Measurements from ENCODE around the gene NTM.

Gene NTM

GRCh38 chr11:132293586-132293985, 923.2 kb downstream of the NTM start:
- CTCF ChIA-PET = no interaction called here
- no peak for TF ChIP-seq TARDBP (IDR thresholded peaks at IDR 0.05)
- TF ChIP-seq HDGF (IDR thresholded peaks at IDR 0.05; ENCODE audit: borderline replicate concordance) = no peak
- TF ChIP-seq SP1 (IDR thresholded peaks at IDR 0.05) = no peak
- no peak for TF ChIP-seq ZNF384 (IDR thresholded peaks at IDR 0.05)
- TF ChIP-seq ARNT (IDR thresholded peaks at IDR 0.05) = no peak
- no peak for TF ChIP-seq FOXM1 (IDR thresholded peaks at IDR 0.05; ENCODE audit: borderline replicate concordance)
- no peak for TF ChIP-seq L3MBTL2 (conservative IDR thresholded peaks at IDR 0.05)
- no peak for TF ChIP-seq ELF4 (IDR thresholded peaks at IDR 0.05)
- no peak for TF ChIP-seq FOXK2 (IDR thresholded peaks at IDR 0.05)
- TF ChIP-seq LEF1 (IDR thresholded peaks at IDR 0.05; ENCODE audit: borderline replicate concordance) = no peak
- TF ChIP-seq CTBP1 (IDR thresholded peaks at IDR 0.05; ENCODE audit: borderline replicate concordance) = no peak
- TF ChIP-seq PKNOX1 (IDR thresholded peaks at IDR 0.05) = no peak
- no peak for TF ChIP-seq SUZ12 (IDR thresholded peaks at IDR 0.05)
- no peak for TF ChIP-seq NFRKB (IDR thresholded peaks at IDR 0.05)
- DNase-seq (ENCODE audit: extremely low spot score) = no peak
- POLR2A ChIA-PET = no interaction called here

GRCh38 chr11:132296946-132297610, 926.7 kb downstream of the NTM start:
- ChIA-PET POLR2A (no interaction called here), CTCF (no interaction called here)
- no peak for DNase-seq (ENCODE audit: extremely low spot score)
- no peak for TF ChIP-seq L3MBTL2 (conservative IDR thresholded peaks at IDR 0.05)
- TF ChIP-seq NFRKB (IDR thresholded peaks at IDR 0.05) = no peak
- no peak for TF ChIP-seq CTBP1 (IDR thresholded peaks at IDR 0.05; ENCODE audit: borderline replicate concordance)
- TF ChIP-seq PKNOX1 (IDR thresholded peaks at IDR 0.05) = no peak
- TF ChIP-seq FOXM1 (IDR thresholded peaks at IDR 0.05; ENCODE audit: borderline replicate concordance) = no peak
- no peak for TF ChIP-seq FOXK2 (IDR thresholded peaks at IDR 0.05)
- TF ChIP-seq BHLHE40 (IDR thresholded peaks at IDR 0.05; ENCODE audit: borderline replicate concordance) = no peak

- ChIA-PET POLR2A (no interaction called here), CTCF (no interaction called here)
- DNase-seq (ENCODE audit: extremely low spot score) = no peak
- no peak for TF ChIP-seq FOXA1 (IDR thresholded peaks at IDR 0.05)
- TF ChIP-seq HDGF (IDR thresholded peaks at IDR 0.05; ENCODE audit: borderline replicate concordance) = no peak
- TF ChIP-seq LEF1 (IDR thresholded peaks at IDR 0.05; ENCODE audit: borderline replicate concordance) = no peak
- no peak for TF ChIP-seq BHLHE40 (IDR thresholded peaks at IDR 0.05; ENCODE audit: borderline replicate concordance)
- TF ChIP-seq SUZ12 (IDR thresholded peaks at IDR 0.05) = no peak
- TF ChIP-seq FOXK2 (IDR thresholded peaks at IDR 0.05) = no peak
- TF ChIP-seq TARDBP (IDR thresholded peaks at IDR 0.05) = no peak
Measured at GRCh38 chr11:132298357-132298756, 927.9 kb downstream of the NTM start.

GRCh38 chr11:132300283-132300682, 929.9 kb downstream of the NTM start:
- peak; percentile 32 for DNase-seq (ENCODE audit: extremely low spot score)
- TF ChIP-seq L3MBTL2 (conservative IDR thresholded peaks at IDR 0.05) (no peak), SP1 (IDR thresholded peaks at IDR 0.05) (no peak), SUZ12 (IDR thresholded peaks at IDR 0.05) (no peak), TARDBP (IDR thresholded peaks at IDR 0.05) (no peak), FOXK2 (IDR thresholded peaks at IDR 0.05) (no peak), BHLHE40 (IDR thresholded peaks at IDR 0.05; ENCODE audit: borderline replicate concordance) (no peak), LEF1 (IDR thresholded peaks at IDR 0.05; ENCODE audit: borderline replicate concordance) (no peak), HDGF (IDR thresholded peaks at IDR 0.05; ENCODE audit: borderline replicate concordance) (no peak), FOXA1 (IDR thresholded peaks at IDR 0.05) (no peak), ZNF384 (IDR thresholded peaks at IDR 0.05) (no peak), NFRKB (IDR thresholded peaks at IDR 0.05) (no peak)
- ChIA-PET CTCF (interaction anchor here (1.2 to 1.5 kb wide), 2 partner anchors 10 to 12 kb away, joined by 3 to 4 read pairs; no protein-coding TSS in a partner anchor), POLR2A (no interaction called here)

- CTCF ChIA-PET = interaction anchor here (1.5 kb wide), 1 partner anchor 11 kb away, joined by 4 read pairs; no protein-coding TSS in a partner anchor
- DNase-seq (ENCODE audit: extremely low spot score) = no peak
- POLR2A ChIA-PET = no interaction called here
- no peak for TF ChIP-seq HDGF (IDR thresholded peaks at IDR 0.05; ENCODE audit: borderline replicate concordance)
- no peak for TF ChIP-seq BHLHE40 (IDR thresholded peaks at IDR 0.05; ENCODE audit: borderline replicate concordance)
- TF ChIP-seq FOXA1 (IDR thresholded peaks at IDR 0.05) = no peak
- TF ChIP-seq ELF4 (IDR thresholded peaks at IDR 0.05) = no peak
- no peak for TF ChIP-seq TARDBP (IDR thresholded peaks at IDR 0.05)
- no peak for TF ChIP-seq CTBP1 (IDR thresholded peaks at IDR 0.05; ENCODE audit: borderline replicate concordance)
- TF ChIP-seq LEF1 (IDR thresholded peaks at IDR 0.05; ENCODE audit: borderline replicate concordance) = no peak
- no peak for TF ChIP-seq SUZ12 (IDR thresholded peaks at IDR 0.05)
- TF ChIP-seq NFRKB (IDR thresholded peaks at IDR 0.05) = no peak
- TF ChIP-seq FOXK2 (IDR thresholded peaks at IDR 0.05) = no peak
- no peak for TF ChIP-seq PKNOX1 (IDR thresholded peaks at IDR 0.05)
- TF ChIP-seq L3MBTL2 (conservative IDR thresholded peaks at IDR 0.05) = no peak
- no peak for TF ChIP-seq SP1 (IDR thresholded peaks at IDR 0.05)
- no peak for TF ChIP-seq ZNF384 (IDR thresholded peaks at IDR 0.05)
Measured at GRCh38 chr11:132301465-132301864, 931.0 kb downstream of the NTM start.

GRCh38 chr11:132301900-132302299, 931.5 kb downstream of the NTM start:
- TF ChIP-seq SUZ12 (IDR thresholded peaks at IDR 0.05) = no peak
- no peak for TF ChIP-seq NFRKB (IDR thresholded peaks at IDR 0.05)
- TF ChIP-seq BHLHE40 (IDR thresholded peaks at IDR 0.05; ENCODE audit: borderline replicate concordance) = no peak
- no peak for TF ChIP-seq PKNOX1 (IDR thresholded peaks at IDR 0.05)
- no peak for TF ChIP-seq ZNF384 (IDR thresholded peaks at IDR 0.05)
- no peak for TF ChIP-seq SP1 (IDR thresholded peaks at IDR 0.05)
- TF ChIP-seq FOXA1 (IDR thresholded peaks at IDR 0.05) = no peak
- no peak for TF ChIP-seq ARNT (IDR thresholded peaks at IDR 0.05)
- TF ChIP-seq HDGF (IDR thresholded peaks at IDR 0.05; ENCODE audit: borderline replicate concordance) = no peak
- no peak for TF ChIP-seq CTBP1 (IDR thresholded peaks at IDR 0.05; ENCODE audit: borderline replicate concordance)
- no peak for TF ChIP-seq L3MBTL2 (conservative IDR thresholded peaks at IDR 0.05)
- no peak for DNase-seq (ENCODE audit: extremely low spot score)
- CTCF ChIA-PET = no interaction called here
- POLR2A ChIA-PET = no interaction called here
